HepG2 (cell line): Measurements from ENCODE around the gene DCDC2C. TPM values are rescaled to one million over a fixed set of nuclear protein-coding genes. Genes with fewer than 3 reads are reported as not detected.

Experiments used
- ATAC-seq: fragments of 200-7000 bp; cut with Tn5 transposase; 3 replicates; pipeline ENCODE4 v1.9.1; 2020; ENCODE audit warnings: mild to moderate bottlenecking, moderate library complexity
- BruUV-seq: library from RNA; stranded (reverse); fragments of 400-500 nt; replicated peaks from 2 replicates; lab custom pipeline; 2021; lab: Mats Ljungman, UMichigan
- CTCF ChIA-PET: fragments of 300-600 bp; formaldehyde crosslinking; extraction: SDS; loops from one replicate; lab custom pipeline; 2021; ENCODE audit warnings: low total read pairs, inconsistent platforms, low intra/inter-chr PET ratio; lab: Yijun Ruan, JAX
- POLR2A ChIA-PET: fragments of 350-600 bp; sonication (Branson Sonifier 250); formaldehyde crosslinking; loops from one replicate; lab custom pipeline; 2020; ENCODE audit warnings: antibody characterized with exemption, inconsistent platforms; lab: Yijun Ruan, JAX
- DNase-seq: peaks from one replicate; pipeline ENCODE4 v3.0.0-alpha.2; 2015; ENCODE audit warnings: low spot score
- FAIRE-seq: peaks from 3 replicates; lab custom pipeline; 2011; peaks lifted over from hg19 to GRCh38; lab: Jason Lieb, UNC
- H2AFZ ChIP-seq: one replicate; pipeline ENCODE4 v1.6.1; 2011; ENCODE audit warnings: low read length, inconsistent platforms
- H3K27ac ChIP-seq: fragments of 300-600 bp; 3 replicates; pipeline ENCODE4 v1.8.0; 2011; ENCODE audit warnings: mixed run types, mild to moderate bottlenecking, mixed read lengths, low read length, inconsistent platforms; ENCODE audit not compliant: insufficient read depth; ENCODE audit errors: extremely low read length
- H3K27me3 ChIP-seq, 2 experiments: fragments of 200-600 bp in 1 of 2; 2 replicates in 1 of 2; 3 replicates in 1 of 2; pipeline versions ENCODE4 v1.6.0 to v1.8.0; 2011; ENCODE audit warnings: low read length in 2 of 2, mild to moderate bottlenecking in 2 of 2, moderate library complexity in 2 of 2, inconsistent platforms in 1 of 2; ENCODE audit not compliant: insufficient read depth in 2 of 2, control insufficient read depth in 1 of 2
- H3K36me3 ChIP-seq, 2 experiments: fragments of 200-600 bp in 1 of 2; replicated peaks in 1 of 2; 2 replicates in 1 of 2; 3 replicates in 1 of 2; pipeline versions ENCODE4 v1.5.1 to v1.8.0; 2011; ENCODE audit warnings: low read length in 2 of 2, inconsistent platforms in 1 of 2; ENCODE audit not compliant: insufficient read depth in 2 of 2, control insufficient read depth in 1 of 2
- H3K4me1 ChIP-seq: 2 replicates; pipeline ENCODE4 v1.5.1; 2012; ENCODE audit warnings: low read length, inconsistent platforms; ENCODE audit not compliant: insufficient read depth
- H3K4me2 ChIP-seq: 2 replicates; pipeline ENCODE4 v1.6.0; 2011; ENCODE audit warnings: low read depth, low read length, inconsistent platforms
- H3K4me3 ChIP-seq, 3 experiments: fragments of 200-600 bp in 1 of 3; sonication (generic), shearing (Covaris generic) in 1 of 3; replicated peaks in 1 of 3; 2 replicates each; pipeline ENCODE4 v1.5.1; 2011 to 2016; ENCODE audit warnings: low read length in 3 of 3, inconsistent platforms in 2 of 3, low read depth in 2 of 3, mild to moderate bottlenecking in 2 of 3, control low read depth in 1 of 3, mixed read lengths in 1 of 3; ENCODE audit not compliant: insufficient read depth in 1 of 3
- H3K79me2 ChIP-seq: one replicate; pipeline ENCODE4 v1.6.1; 2011; ENCODE audit warnings: low read length, inconsistent platforms; ENCODE audit not compliant: insufficient read depth
- H3K9ac ChIP-seq: 2 replicates; pipeline ENCODE4 v1.6.0; 2011; ENCODE audit warnings: mild to moderate bottlenecking, low read depth, low read length, inconsistent platforms; ENCODE audit not compliant: insufficient read depth
- H3K9me3 ChIP-seq: 2 replicates; pipeline ENCODE4 v1.5.1; 2012; ENCODE audit warnings: mild to moderate bottlenecking, low read length
- H4K20me1 ChIP-seq: 2 replicates; pipeline ENCODE4 v1.6.0; 2011; ENCODE audit warnings: inconsistent platforms, mild to moderate bottlenecking, low read length, moderate library complexity; ENCODE audit not compliant: insufficient read depth
- HNRNPH1 ChIP-seq: fragments of 200-400 bp; formaldehyde crosslinking; optimal IDR thresholded peaks from 2 replicates; pipeline ENCODE3; 2017; ENCODE audit warnings: mild to moderate bottlenecking, low read depth, low read length
- SRSF1 ChIP-seq: fragments of 200-400 bp; formaldehyde crosslinking; optimal IDR thresholded peaks from 2 replicates; pipeline ENCODE3; 2017; ENCODE audit warnings: mild to moderate bottlenecking, low read depth, low read length, moderate library complexity
- ZBTB46 ChIP-seq: sonication (generic); formaldehyde crosslinking; IDR thresholded peaks from 2 replicates; pipeline ENCODE4 v1.4.0; 2020; ENCODE audit warnings: mild to moderate bottlenecking, missing genetic modification reagents, borderline replicate concordance
- WGBS: methylation state at CpG from one replicate; pipeline ENCODE4 v1.1.6; 2017; ENCODE audit warnings: low lambda C conversion rate; 5-methylcytosine and 5-hydroxymethylcytosine counted together
- in situ Hi-C: cut with HindIII; loops from 2 replicates; pipeline ENCODE4 v1.10.0; 2017; ENCODE audit warnings: low pct_unique_long_range_greater_than_20kb; ENCODE audit not compliant: extremely low pct_ligation_motif_present
- intact Hi-C: fragments of 100-400 bp; cut with micrococcal nuclease; formaldehyde crosslinking; loops from one replicate; pipeline ENCODE4 v1.10.0; 2022; ENCODE audit not compliant: unreplicated experiment
- polyA plus RNA-seq, 8 experiments: library from polyadenylated mRNA; depleted of rRNA in 3 of 8; stranded (reverse) in 7 of 8; unstranded in 1 of 8; fragments of >200 nt; fragmentation: Illumina TruSeq in 4 of 8; extraction: Trizol in 4 of 8; gene quantifications; 2 replicates each; pipeline versions ENCODE4 v1.2.1 to v1.2.3, GENCODE V29; 2011 to 2016; ENCODE audit warnings: low read depth in 4 of 8, missing spikeins in 1 of 8, mixed read lengths in 1 of 8; ENCODE audit not compliant: insufficient read depth in 1 of 8
- total RNA-seq, 5 experiments: library from RNA; depleted of rRNA; stranded (reverse); fragments of >200 nt; fragmentation: Illumina TruSeq; extraction: Trizol; gene quantifications; 2 replicates each; pipeline ENCODE4 v1.2.3, GENCODE V29; 2016; ENCODE audit warnings: low read depth in 1 of 5
- TF ChIP-seq, protein P1 (sequence below): sonication (generic); formaldehyde crosslinking; IDR thresholded peaks from 2 replicates; pipeline ENCODE4 v1.4.0; 2020; ENCODE audit warnings: mild to moderate bottlenecking, missing genetic modification reagents

The DCDC2C gene
- total and polyA plus RNA-seq, 2 of the 13 experiments (the other 11 are each of a cell fraction or from before 2014, with no cell fraction given), result not detected

DNA sequence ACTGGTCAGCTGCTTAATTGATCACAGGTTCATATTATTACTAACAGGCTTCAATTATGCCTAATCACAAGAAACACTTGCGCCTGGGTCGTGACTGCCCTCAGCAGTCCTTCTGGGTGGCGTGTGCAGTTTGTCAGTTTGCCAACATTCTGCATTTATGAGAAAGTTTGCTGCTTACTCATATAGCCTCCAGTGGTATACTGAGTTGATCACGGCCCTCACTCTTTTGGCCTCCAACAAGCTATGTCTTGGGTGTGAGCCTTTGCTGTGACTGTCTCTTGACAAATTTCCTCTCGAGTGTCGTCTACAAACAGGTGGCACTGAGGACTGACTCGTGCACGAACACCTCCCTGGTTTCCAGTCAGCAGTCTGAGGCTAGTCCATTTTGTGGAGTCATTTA lies 27.3 kb downstream of the DCDC2C start (continued):
- no peak for TF ChIP-seq ZBTB46
- no peak for TF ChIP-seq SRSF1

DNA sequence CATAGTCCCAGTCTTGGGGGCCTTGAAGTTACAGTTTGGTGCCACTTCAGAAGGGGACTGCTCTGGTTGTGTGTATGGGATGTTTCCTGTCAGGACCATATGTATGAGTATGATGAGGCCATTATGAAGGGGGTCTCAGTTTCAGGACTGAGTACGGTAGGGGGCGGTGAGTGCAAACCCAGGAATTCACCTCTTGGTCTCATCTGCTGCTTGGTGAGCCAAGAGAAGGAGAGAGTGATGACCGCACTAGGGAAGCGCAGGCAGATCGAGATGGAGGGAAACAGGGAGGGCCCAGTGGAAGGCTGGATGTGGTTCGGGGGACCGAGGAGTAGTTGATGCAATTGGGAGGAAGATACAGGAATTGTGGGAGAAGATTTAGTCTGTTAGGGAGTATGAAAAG lies 28.5 kb downstream of the DCDC2C start:
- H3K27me3 ChIP-seq, result peaks cover 6 to 79% of the 10 kb centered on the region in 2 experiments

More for the DNA sequence above, 28.5 kb downstream of the DCDC2C start:
- ATAC-seq (no peak), FAIRE-seq (no peak), DNase-seq (no peak)
- Histone ChIP-seq H3K4me3 (no peak overlapping the region), H2AFZ (no peak overlapping the region), H4K20me1 (no peaks in the 10 kb centered on the region), H3K4me2 (no peak overlapping the region), H3K4me1 (no peaks in the 10 kb centered on the region), H3K9me3 (no peaks in the 10 kb centered on the region), H3K27ac (no peak overlapping the region), H3K9ac (no peak overlapping the region), H3K79me2 (no peaks in the 10 kb centered on the region), H3K36me3 (no peaks in the 10 kb centered on the region)
- intact Hi-C loops, result no loop called here
- BruUV-seq, result no TSS peak
- in situ Hi-C loops, result no loop called here
- 49% methylated on average over 7 of the region's 7 CpGs for WGBS
- POLR2A ChIA-PET, result no interaction called here
- CTCF ChIA-PET, result no interaction called here
- TF ChIP-seq, protein P1, sequence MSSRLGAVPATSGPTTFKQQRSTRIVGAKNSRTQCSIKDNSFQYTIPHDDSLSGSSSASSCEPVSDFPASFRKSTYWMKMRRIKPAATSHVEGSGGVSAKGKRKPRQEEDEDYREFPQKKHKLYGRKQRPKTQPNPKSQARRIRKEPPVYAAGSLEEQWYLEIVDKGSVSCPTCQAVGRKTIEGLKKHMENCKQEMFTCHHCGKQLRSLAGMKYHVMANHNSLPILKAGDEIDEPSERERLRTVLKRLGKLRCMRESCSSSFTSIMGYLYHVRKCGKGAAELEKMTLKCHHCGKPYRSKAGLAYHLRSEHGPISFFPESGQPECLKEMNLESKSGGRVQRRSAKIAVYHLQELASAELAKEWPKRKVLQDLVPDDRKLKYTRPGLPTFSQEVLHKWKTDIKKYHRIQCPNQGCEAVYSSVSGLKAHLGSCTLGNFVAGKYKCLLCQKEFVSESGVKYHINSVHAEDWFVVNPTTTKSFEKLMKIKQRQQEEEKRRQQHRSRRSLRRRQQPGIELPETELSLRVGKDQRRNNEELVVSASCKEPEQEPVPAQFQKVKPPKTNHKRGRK, result no peak
- TF ChIP-seq HNRNPH1, result no peak
